Measurements from ENCODE around the gene ZNF83. TPM values are rescaled to one million over a fixed set of nuclear protein-coding genes. Genes with fewer than 3 reads are reported as not detected.
"Not testable (repeated sequence)": the region's sequence is repeated elsewhere in the genome, so short reads cannot be mapped to it uniquely, and the experiment has no call there.

Gene ZNF83
- total RNA-seq, 1 experiment from 2014 or later = 57.1 TPM

GRCh38 chr19:52639996-52640395 lies 1.8 kb upstream of the ZNF83 start:
- no peak for DNase-seq (ENCODE audit: low spot score)

GRCh38 chr19:52638601-52639000 lies 446 bp upstream of the ZNF83 start:
- DNase-seq (ENCODE audit: low spot score) = peak; percentile 67

- no peak for DNase-seq (ENCODE audit: low spot score)
Measured at GRCh38 chr19:52635786-52636570, 2.2 kb downstream of the ZNF83 start.

- DNase-seq (ENCODE audit: low spot score) = not testable (repeated sequence)
Measured at GRCh38 chr19:52627441-52627840, 10.7 kb downstream of the ZNF83 start.

GRCh38 chr19:52626915-52627314 lies 11.2 kb downstream of the ZNF83 start:
- DNase-seq (ENCODE audit: low spot score) = no peak

- no peak for DNase-seq (ENCODE audit: low spot score)
Measured at GRCh38 chr19:52622261-52622660, 15.9 kb downstream of the ZNF83 start.

- no peak for DNase-seq (ENCODE audit: low spot score)
Measured at GRCh38 chr19:52621376-52621775, 16.8 kb downstream of the ZNF83 start.

- DNase-seq (ENCODE audit: low spot score) = no peak
Measured at GRCh38 chr19:52613299-52613906, 24.8 kb downstream of the ZNF83 start.

- DNase-seq (ENCODE audit: low spot score) = no peak
Measured at GRCh38 chr19:52603558-52604207, 34.5 kb downstream of the ZNF83 start.

- DNase-seq (ENCODE audit: low spot score) = no peak
Measured at GRCh38 chr19:52602941-52603340, 35.2 kb downstream of the ZNF83 start.

- DNase-seq (ENCODE audit: low spot score) = not testable (repeated sequence)
Measured at GRCh38 chr19:52601974-52602366, 36.2 kb downstream of the ZNF83 start.

GRCh38 chr19:52601025-52601973 lies 36.9 kb downstream of the ZNF83 start:
- DNase-seq (ENCODE audit: low spot score) = peak; percentile 72

GRCh38 chr19:52600639-52601024 lies 37.5 kb downstream of the ZNF83 start:
- no peak for DNase-seq (ENCODE audit: low spot score)

GRCh38 chr19:52599241-52599640 lies 38.9 kb downstream of the ZNF83 start:
- DNase-seq (ENCODE audit: low spot score) = no peak

GRCh38 chr19:52593441-52593840 lies 44.7 kb downstream of the ZNF83 start:
- DNase-seq (ENCODE audit: low spot score) = not testable (repeated sequence)

- no peak for DNase-seq (ENCODE audit: low spot score)
Measured at GRCh38 chr19:52592301-52592700, 45.9 kb downstream of the ZNF83 start.

GRCh38 chr19:52590728-52591127 lies 47.4 kb downstream of the ZNF83 start:
- DNase-seq (ENCODE audit: low spot score) = no peak

GRCh38 chr19:52585604-52586003 lies 52.6 kb downstream of the ZNF83 start:
- no peak for DNase-seq (ENCODE audit: low spot score)

- DNase-seq (ENCODE audit: low spot score) = no peak
Measured at GRCh38 chr19:52584736-52585440, 53.3 kb downstream of the ZNF83 start.

GRCh38 chr19:52570000-52570861 lies 67.9 kb downstream of the ZNF83 start, which contains the start of gene ZNF701:
Gene ZNF701 (plus strand): TSS chr19:52570287. CDS start chr19:52574148, 3,861 bp downstream.
- peak; percentile 82 for DNase-seq (ENCODE audit: low spot score)

Data from A172 (cell line).